Stimulated activated naive CD8-positive, alpha-beta T cell treated with anti-CD3 and anti-CD28 coated beads, Interleukin-15, Interleukin-2, amounts not matched to agents 100 ng/mL and 50 ng/mL, for 24 hours (primary cell): Measurements from ENCODE around the gene EXOC3L1.
A peak's percentile ranks its signal among the peaks of the same experiment; 100 is the strongest.

Experiments
- H3K27ac Mint-ChIP-seq: one replicate; pipeline ENCODE4 v1.8.0; 2021; ENCODE audit warnings: mild to moderate bottlenecking, mixed read lengths
- H3K27me3 Mint-ChIP-seq: one replicate; pipeline ENCODE4 v1.8.0; 2021; ENCODE audit warnings: mixed read lengths
- H3K36me3 Mint-ChIP-seq: one replicate; pipeline ENCODE4 v1.8.0; 2021; ENCODE audit warnings: low read depth, mixed read lengths
- H3K4me1 Mint-ChIP-seq: one replicate; pipeline ENCODE4 v1.8.0; 2021; ENCODE audit warnings: low read depth, mixed read lengths
- H3K4me3 Mint-ChIP-seq: one replicate; pipeline ENCODE4 v1.8.0; 2021; ENCODE audit warnings: mild to moderate bottlenecking, mixed read lengths
- H3K9me3 Mint-ChIP-seq: one replicate; pipeline ENCODE4 v1.8.0; 2021; ENCODE audit warnings: mixed read lengths

The EXOC3L1 gene

DNA sequence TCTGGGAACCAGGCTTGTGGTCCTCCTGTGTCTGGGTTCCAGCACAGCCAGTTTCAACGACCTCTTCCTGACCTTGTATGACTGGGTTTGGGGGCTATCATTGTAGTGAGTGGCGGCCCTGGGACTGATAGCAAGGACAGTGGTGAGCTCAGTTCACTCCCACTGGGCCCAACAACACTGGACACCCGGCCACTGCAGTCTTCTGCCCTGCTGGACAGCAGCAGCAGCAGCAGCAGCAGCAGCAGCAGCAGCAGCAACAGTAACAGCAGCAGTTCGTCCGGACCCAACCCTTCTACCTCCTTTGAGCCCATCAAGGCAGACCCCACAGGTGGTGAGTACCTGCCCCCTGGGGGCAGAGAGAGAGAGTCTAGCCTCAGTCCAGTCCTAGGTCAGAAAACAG lies 5.7 kb upstream of the EXOC3L1 start:
- peaks cover 61% of the 10 kb centered on the region for H3K36me3 Mint-ChIP-seq

DNA sequence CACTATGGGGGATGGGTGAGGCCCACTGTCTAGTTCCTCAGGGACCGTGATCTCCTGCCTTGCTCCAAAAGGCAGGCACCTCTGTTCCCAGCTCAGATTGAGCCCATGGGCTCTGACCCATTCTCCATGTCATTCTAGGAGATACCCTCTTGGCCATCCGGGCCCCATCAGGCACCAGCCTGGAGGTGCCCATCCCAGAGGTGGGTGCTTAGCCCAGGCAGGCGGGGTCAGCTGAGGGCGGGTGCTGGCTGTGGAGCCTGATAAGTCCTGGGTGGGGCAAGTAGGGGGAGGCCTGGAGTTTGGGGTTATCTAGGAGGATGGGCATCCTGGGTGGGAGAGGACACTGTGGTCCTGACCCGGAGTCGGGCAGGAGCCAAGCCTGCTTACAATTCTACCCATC lies 4.3 kb upstream of the EXOC3L1 start:
- no peaks in the 10 kb centered on the region for H3K27me3 Mint-ChIP-seq
- H3K9me3 Mint-ChIP-seq: no peaks in the 10 kb centered on the region
- peaks cover 52% of the 10 kb centered on the region for H3K36me3 Mint-ChIP-seq
- H3K4me1 Mint-ChIP-seq: peaks cover 41% of the 10 kb centered on the region
- H3K27ac Mint-ChIP-seq: peak overlapping the region; percentile 90
- peak overlapping the region; percentile 93 for H3K4me3 Mint-ChIP-seq

More for the DNA sequence above, 5.7 kb upstream of the EXOC3L1 start:
- Mint-ChIP-seq H3K4me1 (peaks cover 41% of the 10 kb centered on the region), H3K27ac (no peak overlapping the region), H3K4me3 (no peak overlapping the region), H3K9me3 (no peaks in the 10 kb centered on the region), H3K27me3 (no peaks in the 10 kb centered on the region)

DNA sequence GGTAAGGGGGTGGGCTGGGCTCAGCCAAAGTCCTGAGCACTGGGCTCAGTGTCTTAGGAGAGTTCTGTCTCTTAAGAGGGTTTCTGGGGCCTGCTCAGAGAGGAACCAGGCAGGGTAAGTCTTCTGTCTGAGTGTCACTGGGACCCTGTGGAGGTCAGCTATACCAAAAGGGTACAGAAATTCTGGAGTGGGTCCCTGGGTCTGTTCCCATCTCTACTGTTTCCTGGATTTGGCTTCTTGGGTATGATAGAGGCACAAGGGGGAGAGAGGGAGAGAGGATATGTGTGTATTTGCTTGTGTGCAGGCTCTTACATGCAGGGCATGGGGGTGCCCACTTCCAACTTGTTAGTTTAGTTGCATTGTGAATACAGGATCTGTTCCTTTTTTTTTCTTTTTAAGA lies 3.6 kb upstream of the EXOC3L1 start:
- H3K27ac Mint-ChIP-seq: peak overlapping the region; percentile 90
- peaks cover 41% of the 10 kb centered on the region for H3K4me1 Mint-ChIP-seq
- no peaks in the 10 kb centered on the region for H3K9me3 Mint-ChIP-seq
- peaks cover 52% of the 10 kb centered on the region for H3K36me3 Mint-ChIP-seq
- H3K27me3 Mint-ChIP-seq: no peaks in the 10 kb centered on the region
- H3K4me3 Mint-ChIP-seq: peak overlapping the region; percentile 93

DNA sequence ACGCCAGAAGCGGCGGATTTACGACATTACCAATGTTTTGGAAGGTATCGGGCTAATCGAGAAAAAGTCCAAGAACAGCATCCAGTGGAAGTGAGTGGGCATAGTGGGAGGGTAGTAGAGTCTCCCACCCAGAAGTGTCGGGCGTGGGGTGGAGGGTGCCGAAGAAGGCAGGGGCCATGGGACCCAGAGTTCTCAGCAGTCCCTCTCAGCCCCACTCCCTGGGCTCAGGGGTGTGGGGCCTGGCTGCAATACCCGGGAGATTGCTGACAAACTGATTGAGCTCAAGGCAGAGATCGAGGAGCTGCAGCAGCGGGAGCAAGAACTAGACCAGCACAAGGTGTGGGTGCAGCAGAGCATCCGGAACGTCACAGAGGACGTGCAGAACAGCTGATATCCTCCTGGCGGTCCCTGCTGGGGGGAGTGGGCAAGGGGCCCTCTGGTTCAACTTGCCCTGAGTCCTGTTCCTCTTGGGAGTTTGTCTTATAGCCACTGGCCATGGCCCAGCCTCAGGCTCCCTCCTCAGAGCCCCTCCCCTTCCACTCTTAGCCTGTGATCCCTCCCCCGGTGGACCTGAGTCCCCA lies 2.9 kb upstream of the EXOC3L1 start:
- Mint-ChIP-seq H3K36me3 (peaks cover 46% of the 10 kb centered on the region), H3K27ac (peak overlapping the region; percentile 90), H3K4me1 (peaks cover 41% of the 10 kb centered on the region), H3K9me3 (no peaks in the 10 kb centered on the region), H3K4me3 (peak overlapping the region; percentile 93), H3K27me3 (no peaks in the 10 kb centered on the region)

DNA sequence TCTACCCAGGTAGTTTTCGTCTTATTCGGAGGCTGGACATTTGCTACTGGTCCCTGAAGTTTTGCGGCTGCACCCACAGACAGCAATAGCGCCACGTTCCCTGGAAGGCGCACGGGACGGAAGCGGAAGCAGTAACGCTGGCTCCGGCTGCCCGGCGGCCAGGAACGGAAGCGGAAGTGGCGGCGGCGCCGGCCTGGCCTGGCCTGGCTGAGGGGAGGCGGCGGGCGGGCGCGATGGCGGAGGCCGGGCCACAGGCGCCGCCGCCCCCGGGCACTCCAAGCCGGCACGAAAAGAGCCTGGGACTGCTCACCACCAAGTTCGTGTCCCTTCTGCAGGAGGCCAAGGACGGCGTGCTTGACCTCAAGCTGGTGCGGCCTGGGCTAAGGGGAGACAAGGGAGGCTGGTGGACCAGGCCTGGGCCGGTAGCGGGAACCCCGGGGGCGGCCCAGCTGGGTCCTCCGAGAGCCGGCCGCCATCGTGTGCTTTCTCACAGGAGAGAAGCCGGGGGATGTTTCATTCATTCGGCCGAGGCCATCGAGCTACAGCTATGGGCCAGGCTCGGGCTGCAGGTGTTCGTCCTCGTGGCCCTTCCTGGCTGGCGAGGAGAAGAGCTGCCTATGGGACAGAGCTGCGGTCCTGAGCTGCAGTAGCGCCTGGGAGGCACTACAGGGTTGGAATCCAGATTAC lies 2.2 kb upstream of the EXOC3L1 start, which contains the start of gene E2F4:
E2F4 (plus strand) TSS at position 161 of the 687 bp plus-strand sequence; CDS start at position 234, 73 bp downstream.
- Mint-ChIP-seq H3K4me1 (peaks cover 41% of the 10 kb centered on the region), H3K4me3 (peak within 1 kb of the TSS; percentile 93), H3K36me3 (peaks cover 41% of the 10 kb centered on the region), H3K27ac (peak within 1 kb of the TSS; percentile 90), H3K9me3 (no peaks in the 10 kb centered on the region), H3K27me3 (no peaks in the 10 kb centered on the region)

DNA sequence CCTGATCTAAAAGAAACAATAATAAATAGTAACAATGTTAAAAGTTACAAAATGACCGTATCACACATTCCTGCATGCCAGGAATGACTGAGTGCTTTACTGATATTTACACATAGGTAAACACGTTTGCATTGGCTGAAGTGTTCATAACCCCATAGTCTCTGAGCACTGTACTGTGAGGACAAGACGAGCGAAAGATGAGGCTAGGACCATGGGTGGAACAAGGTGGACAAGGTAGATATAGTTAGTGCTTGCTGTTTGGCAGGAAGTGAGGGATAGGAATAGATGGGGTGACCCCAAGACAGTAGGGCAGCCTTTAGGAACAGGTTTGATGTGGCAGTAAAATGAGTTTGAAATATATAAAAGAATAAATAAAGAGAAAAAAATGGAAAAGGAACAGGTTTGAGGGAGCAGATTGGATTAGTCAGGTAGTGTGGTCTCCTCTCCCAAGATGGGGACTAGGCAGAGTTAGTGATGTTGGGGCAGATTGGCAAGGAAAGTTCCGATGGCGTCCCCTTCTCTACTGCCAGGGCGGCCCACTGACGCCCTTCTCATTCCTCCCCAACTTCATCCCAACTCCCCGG lies 1.6 kb upstream of the EXOC3L1 start:
- H3K4me3 Mint-ChIP-seq: peak overlapping the region; percentile 93

DNA sequence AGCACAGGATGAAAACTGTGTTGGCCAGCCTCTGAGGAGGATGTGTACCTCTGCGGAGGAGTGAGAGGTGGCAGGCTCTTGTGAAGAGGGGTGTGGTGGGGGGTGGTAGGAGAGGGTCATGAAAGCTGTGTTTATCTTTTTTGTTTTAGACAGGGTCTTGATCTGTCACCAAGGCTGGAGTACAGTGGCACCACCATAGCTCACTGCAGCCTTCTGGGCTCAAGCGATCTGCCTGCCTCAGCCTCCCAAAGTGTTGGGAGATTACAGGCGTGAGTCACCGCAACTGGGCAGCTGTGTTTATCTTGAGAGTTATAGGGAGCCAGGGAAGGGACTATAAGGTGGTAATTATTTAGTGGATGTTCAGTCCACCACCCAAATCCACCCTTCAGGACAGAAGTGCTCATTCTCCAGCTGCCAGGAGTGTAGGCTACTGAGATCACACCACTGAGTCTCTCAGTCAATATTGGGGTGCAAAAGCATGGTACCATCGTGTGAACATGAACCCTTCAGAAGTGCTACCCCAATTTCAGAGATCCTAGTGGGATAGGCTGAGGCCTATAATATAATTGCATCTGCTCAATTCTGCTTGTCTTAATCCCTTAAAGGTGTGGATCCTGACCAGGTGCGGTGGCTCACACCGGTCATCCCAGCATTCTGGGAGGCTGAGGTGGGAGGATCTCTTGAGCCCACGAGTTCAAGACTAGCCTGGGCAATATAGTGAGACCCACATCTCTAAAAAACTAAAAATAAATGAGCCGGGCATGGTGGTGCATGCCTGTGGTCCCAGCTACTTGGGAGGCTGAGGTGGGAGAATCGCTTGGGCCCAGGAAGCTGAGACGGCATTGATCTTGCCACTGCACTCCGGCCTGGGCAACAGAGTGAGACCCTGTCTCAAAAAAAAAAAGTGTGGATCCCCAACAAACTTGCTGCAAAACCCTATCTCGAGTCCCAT lies 788 bp upstream of the EXOC3L1 start:
- Mint-ChIP-seq H3K4me3 (peak overlapping the region; percentile 93), H3K36me3 (peaks cover 27% of the 10 kb centered on the region), H3K9me3 (no peaks in the 10 kb centered on the region), H3K27ac (peak overlapping the region; percentile 78), H3K27me3 (peaks cover 4% of the 10 kb centered on the region), H3K4me1 (peaks cover 37% of the 10 kb centered on the region)

More for the DNA sequence above, 1.6 kb upstream of the EXOC3L1 start:
- Mint-ChIP-seq H3K27ac (peak overlapping the region; percentile 78), H3K4me1 (peaks cover 40% of the 10 kb centered on the region), H3K9me3 (no peaks in the 10 kb centered on the region), H3K27me3 (peaks cover 4% of the 10 kb centered on the region), H3K36me3 (peaks cover 34% of the 10 kb centered on the region)

DNA sequence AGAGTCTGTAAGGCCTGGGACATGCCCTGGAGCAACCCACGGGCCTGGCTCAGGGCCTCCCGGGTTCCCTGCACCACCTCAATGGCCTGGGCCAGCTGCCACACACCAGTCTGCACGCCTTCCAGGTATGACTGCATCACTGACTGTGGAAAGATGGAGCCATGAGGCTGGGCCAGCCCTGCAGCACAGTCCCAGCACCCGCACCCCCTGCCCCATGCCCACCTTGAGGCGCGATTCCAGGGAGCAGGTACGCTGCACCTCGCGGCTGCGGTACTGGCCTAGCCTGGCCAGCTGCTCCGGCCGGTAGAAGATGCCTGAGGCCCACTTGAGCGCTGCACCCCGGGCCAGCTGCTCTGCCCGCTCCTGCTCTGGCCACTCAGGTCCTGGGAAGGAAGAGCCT lies 1.1 kb downstream of the EXOC3L1 start:
- Mint-ChIP-seq H3K9me3 (no peaks in the 10 kb centered on the region), H3K4me3 (no peak overlapping the region), H3K27ac (no peak overlapping the region), H3K27me3 (peaks cover 12% of the 10 kb centered on the region), H3K4me1 (peaks cover 34% of the 10 kb centered on the region), H3K36me3 (peaks cover 13% of the 10 kb centered on the region)

DNA sequence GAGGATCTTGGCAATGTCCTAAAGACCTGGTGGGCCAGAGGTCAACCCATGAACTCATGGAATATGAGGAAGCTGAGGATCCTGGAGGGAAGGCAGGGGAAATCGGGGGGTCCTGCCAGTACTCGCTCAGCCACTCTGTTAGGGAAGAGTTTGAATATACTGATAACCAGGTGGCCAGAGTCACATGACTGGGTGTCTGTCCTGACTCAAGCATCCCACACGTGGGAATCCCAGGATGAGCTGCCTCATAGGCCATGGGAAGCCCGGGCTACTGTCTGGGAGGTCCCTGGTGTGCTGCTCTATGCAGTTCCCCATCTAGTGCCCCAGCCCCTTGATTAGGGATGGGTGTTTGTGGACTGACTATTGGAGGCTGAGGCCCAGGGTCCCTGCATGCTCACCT lies 1.6 kb downstream of the EXOC3L1 start:
- no peak overlapping the region for H3K27ac Mint-ChIP-seq
- peaks cover 29% of the 10 kb centered on the region for H3K4me1 Mint-ChIP-seq
- H3K4me3 Mint-ChIP-seq: no peak overlapping the region

DNA sequence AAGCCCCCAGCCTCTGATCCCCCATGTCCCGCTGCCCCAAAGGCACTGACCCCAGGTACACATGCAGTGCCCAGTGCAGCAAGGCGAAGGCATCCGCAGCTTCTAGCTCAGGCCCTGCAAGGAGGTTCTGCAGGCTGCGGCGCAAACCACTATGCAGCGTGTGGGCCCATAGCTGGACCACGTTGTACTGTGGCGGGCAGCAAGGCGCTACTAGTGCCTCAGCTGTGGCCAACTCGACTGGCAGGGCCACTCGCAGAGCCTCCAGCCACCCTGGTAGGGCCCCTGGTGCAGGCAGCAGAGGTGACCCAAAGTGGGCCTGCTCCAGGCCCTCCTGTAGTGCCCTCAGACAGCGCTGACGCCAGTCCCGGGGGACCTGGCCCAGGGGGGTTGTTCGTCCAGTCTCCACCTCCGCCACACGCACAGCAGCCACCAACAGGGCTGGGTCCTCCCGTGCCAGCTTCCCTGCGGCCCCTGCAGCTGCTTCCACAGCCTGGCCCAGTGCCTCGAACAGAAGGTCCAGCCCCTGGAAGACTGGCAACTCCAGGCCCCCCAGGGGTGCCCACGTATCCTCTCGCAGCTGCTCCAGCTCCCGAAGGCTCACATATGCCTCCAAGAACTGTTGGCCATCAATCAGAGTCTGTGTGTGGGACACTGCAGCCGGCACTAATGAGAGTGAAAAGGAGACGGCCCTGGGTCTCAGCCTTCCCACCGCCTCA lies 2.6 kb downstream of the EXOC3L1 start:
- H3K9me3 Mint-ChIP-seq: no peaks in the 10 kb centered on the region
- peaks cover 12% of the 10 kb centered on the region for H3K27me3 Mint-ChIP-seq
- H3K27ac Mint-ChIP-seq: no peak overlapping the region
- H3K36me3 Mint-ChIP-seq: no peaks in the 10 kb centered on the region
- no peak overlapping the region for H3K4me3 Mint-ChIP-seq
- peaks cover 22% of the 10 kb centered on the region for H3K4me1 Mint-ChIP-seq

More for the DNA sequence above, 1.6 kb downstream of the EXOC3L1 start:
- H3K36me3 Mint-ChIP-seq: peaks cover 8% of the 10 kb centered on the region
- H3K27me3 Mint-ChIP-seq: peaks cover 12% of the 10 kb centered on the region
- H3K9me3 Mint-ChIP-seq: no peaks in the 10 kb centered on the region

DNA sequence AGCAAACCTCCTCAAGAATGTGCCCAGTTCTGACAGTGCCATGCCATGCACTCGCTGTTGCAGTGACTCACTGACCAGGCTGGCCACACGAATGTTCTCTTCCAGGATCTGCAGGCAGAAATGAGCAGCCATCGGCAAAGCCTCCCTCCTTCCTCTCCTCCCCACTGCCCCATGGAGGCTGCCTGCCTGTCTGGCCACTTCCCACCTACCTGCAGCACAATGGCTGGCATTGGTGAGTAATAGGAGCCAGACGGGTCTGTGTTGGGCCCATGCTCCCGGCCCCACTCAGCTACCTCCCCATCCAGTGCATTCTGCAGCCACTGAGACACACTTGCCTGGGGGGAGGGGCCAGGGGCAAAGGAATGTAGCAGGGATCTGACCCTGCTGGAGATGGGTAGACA lies 3.4 kb downstream of the EXOC3L1 start:
- H3K4me1 Mint-ChIP-seq: peaks cover 18% of the 10 kb centered on the region
- no peak overlapping the region for H3K27ac Mint-ChIP-seq
- no peaks in the 10 kb centered on the region for H3K36me3 Mint-ChIP-seq
- H3K4me3 Mint-ChIP-seq: no peak overlapping the region
- H3K9me3 Mint-ChIP-seq: no peaks in the 10 kb centered on the region
- H3K27me3 Mint-ChIP-seq: peaks cover 12% of the 10 kb centered on the region

DNA sequence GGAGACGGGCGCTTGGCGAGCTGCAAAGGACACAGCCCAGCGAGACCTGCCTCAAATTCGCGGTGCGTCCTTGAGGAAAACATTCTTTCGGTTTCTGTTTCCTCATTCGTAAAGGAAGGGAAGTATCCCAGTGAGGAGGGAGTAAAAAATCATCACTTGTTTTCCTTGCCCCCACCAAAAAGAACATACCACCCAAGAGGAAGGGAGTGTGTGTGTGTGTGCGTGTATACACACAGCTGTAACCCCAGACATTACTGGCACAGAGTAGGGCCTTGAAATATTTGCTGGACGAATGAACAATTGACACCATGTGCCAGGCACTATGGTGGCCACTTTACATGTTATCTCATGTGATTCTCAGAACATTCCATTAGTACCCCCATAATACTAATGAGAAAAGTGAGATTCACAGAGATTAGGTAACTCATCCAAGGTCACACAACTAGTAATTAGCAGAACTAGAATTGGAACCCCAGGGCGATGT lies 4.2 kb downstream of the EXOC3L1 start:
- H3K4me1 Mint-ChIP-seq: peaks cover 14% of the 10 kb centered on the region
- peak overlapping the region; percentile 77 for H3K4me3 Mint-ChIP-seq
- no peaks in the 10 kb centered on the region for H3K36me3 Mint-ChIP-seq
- peak overlapping the region; percentile 8 for H3K27ac Mint-ChIP-seq
- peaks cover 12% of the 10 kb centered on the region for H3K27me3 Mint-ChIP-seq
- no peaks in the 10 kb centered on the region for H3K9me3 Mint-ChIP-seq

DNA sequence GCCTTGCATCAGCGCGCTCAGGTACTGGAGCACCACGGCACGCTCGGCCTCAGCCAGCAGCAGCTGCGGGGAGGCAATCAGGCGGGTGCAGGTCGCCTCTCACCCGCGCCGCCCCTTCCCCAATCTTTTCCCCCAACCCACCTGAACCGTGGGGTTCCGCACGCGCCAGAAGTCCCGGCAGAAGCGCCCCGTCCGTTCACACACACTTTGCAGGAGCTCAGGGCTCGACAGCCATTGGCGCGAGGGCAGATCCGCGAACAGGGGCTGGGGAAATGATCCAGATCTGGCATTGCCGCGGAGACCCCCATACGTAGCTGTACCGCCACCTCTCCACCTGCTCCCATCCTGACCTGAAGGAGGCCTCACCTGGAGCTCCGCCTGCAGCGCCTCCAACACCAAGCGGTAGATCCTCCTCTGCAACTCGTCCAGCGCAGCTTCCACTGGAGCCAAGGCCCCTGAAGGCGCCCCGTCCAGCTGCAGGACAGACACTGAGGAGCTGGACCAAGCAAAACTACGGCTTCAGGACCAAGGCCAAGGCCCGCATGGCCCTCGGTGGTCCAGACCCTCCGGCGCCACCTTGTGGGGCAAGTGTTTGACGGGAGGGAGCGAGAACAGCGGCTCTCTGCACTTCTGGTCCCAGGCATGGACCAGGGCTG lies 4.8 kb downstream of the EXOC3L1 start:
- H3K27me3 Mint-ChIP-seq: peaks cover 12% of the 10 kb centered on the region
- H3K27ac Mint-ChIP-seq: no peak overlapping the region
- no peaks in the 10 kb centered on the region for H3K36me3 Mint-ChIP-seq
- no peaks in the 10 kb centered on the region for H3K9me3 Mint-ChIP-seq
- H3K4me1 Mint-ChIP-seq: peaks cover 14% of the 10 kb centered on the region
- peak overlapping the region; percentile 77 for H3K4me3 Mint-ChIP-seq
